DMS 273 treated with DMSO at 0.1 percent for 48 hours (cell line): ENCODE results near the gene PDLIM3.
"Not testable (repeated sequence)": the region's sequence is repeated elsewhere in the genome, so short reads cannot be mapped to it uniquely, and the experiment has no call there.

Experiments
- DNase-seq: peaks from one replicate; lab custom pipeline; 2025; lab: John Stamatoyannopoulos, UW

The PDLIM3 gene

GRCh38 chr4:185534866-185535611, at the start of gene PDLIM3:
Gene PDLIM3, minus strand, starts transcription at chr4:185535507. Its CDS starts 73 bp downstream, at chr4:185535434.
- DNase-seq: no peak

- DNase-seq: no peak
Observed at GRCh38 chr4:185583813-185584212, 48.5 kb upstream of the PDLIM3 start.

- DNase-seq: no peak
Observed at GRCh38 chr4:185582651-185583400, 47.5 kb upstream of the PDLIM3 start.

GRCh38 chr4:185580699-185581098, 45.4 kb upstream of the PDLIM3 start:
- no peak for DNase-seq

GRCh38 chr4:185578284-185578683, 43.0 kb upstream of the PDLIM3 start:
- DNase-seq: no peak

GRCh38 chr4:185576962-185577950, 41.9 kb upstream of the PDLIM3 start:
- DNase-seq: no peak

- no peak for DNase-seq
Observed at GRCh38 chr4:185576314-185576961, 41.1 kb upstream of the PDLIM3 start.

GRCh38 chr4:185573651-185574199, 38.4 kb upstream of the PDLIM3 start:
- DNase-seq: no peak

- no peak for DNase-seq
Observed at GRCh38 chr4:185570727-185571126, 35.4 kb upstream of the PDLIM3 start.

GRCh38 chr4:185567381-185568376, 32.4 kb upstream of the PDLIM3 start:
- DNase-seq: no peak

GRCh38 chr4:185566972-185567371, 31.7 kb upstream of the PDLIM3 start:
- no peak for DNase-seq

GRCh38 chr4:185566425-185566824, 31.1 kb upstream of the PDLIM3 start:
- no peak for DNase-seq

GRCh38 chr4:185565696-185566095, 30.4 kb upstream of the PDLIM3 start:
- no peak for DNase-seq

- DNase-seq: no peak
Observed at GRCh38 chr4:185564349-185564748, 29.0 kb upstream of the PDLIM3 start.

- DNase-seq: no peak
Observed at GRCh38 chr4:185562531-185562930, 27.2 kb upstream of the PDLIM3 start.

GRCh38 chr4:185560316-185560715, 25.0 kb upstream of the PDLIM3 start:
- no peak for DNase-seq

- DNase-seq: no peak
Observed at GRCh38 chr4:185559915-185560281, 24.6 kb upstream of the PDLIM3 start.

GRCh38 chr4:185559251-185559914, 24.1 kb upstream of the PDLIM3 start:
- not testable (repeated sequence) for DNase-seq

GRCh38 chr4:185554365-185555126, 19.2 kb upstream of the PDLIM3 start:
- DNase-seq: no peak
